Measurements from ENCODE around the gene OR2AG2. TPM values are rescaled to one million over a fixed set of nuclear protein-coding genes. Genes with fewer than 3 reads are reported as not detected.

The OR2AG2 gene
- total RNA-seq, 1 experiment from 2014 or later = 0.37 TPM

GRCh38 chr11:6747097-6747668 is 24.6 kb downstream of the OR2AG2 start:
- intact Hi-C loops (cut with micrococcal nuclease) = no loop called here
- Mint-ChIP-seq H3K4me3 (ENCODE audit: unreplicated experiment) (no peak overlapping the region), H3K36me3 (ENCODE audit: insufficient read depth, unreplicated experiment) (no peaks in the 10 kb centered on the region), H3K27me3 (ENCODE audit: insufficient read depth, unreplicated experiment) (peaks cover 25% of the 10 kb centered on the region), H3K27ac (ENCODE audit: low read depth, unreplicated experiment) (no peak overlapping the region), H3K4me1 (ENCODE audit: insufficient read depth, unreplicated experiment) (no peaks in the 10 kb centered on the region), H3K9me3 (ENCODE audit: unreplicated experiment) (no peaks in the 10 kb centered on the region)
- DNase-seq (ENCODE audit: unreplicated experiment) = no peak
- ChIA-PET CTCF (interaction anchor here (0.7 to 6.5 kb wide), 5 partner anchors 9 to 827 kb away, joined by 3 to 73 read pairs (median 4); no protein-coding TSS in a partner anchor), POLR2A (no interaction called here)
- BruUV-seq (replicated peaks) = no TSS peak
- no peak for TF ChIP-seq CTCF (IDR thresholded peaks at IDR 0.05; ENCODE audit: unreplicated experiment)

- no TSS peak for BruUV-seq (replicated peaks)
- POLR2A ChIA-PET = no interaction called here
- no peak for TF ChIP-seq CTCF (IDR thresholded peaks at IDR 0.05; ENCODE audit: unreplicated experiment)
- DNase-seq (ENCODE audit: unreplicated experiment) = no peak
- H3K4me1 Mint-ChIP-seq (ENCODE audit: insufficient read depth, unreplicated experiment) = no peaks in the 10 kb centered on the region
- no peaks in the 10 kb centered on the region for H3K36me3 Mint-ChIP-seq (ENCODE audit: insufficient read depth, unreplicated experiment)
- no peak overlapping the region for H3K4me3 Mint-ChIP-seq (ENCODE audit: unreplicated experiment)
- intact Hi-C loops (cut with micrococcal nuclease) = no loop called here
- CTCF ChIA-PET = interaction anchor here (1.2 to 6.5 kb wide), 5 partner anchors 9 to 65 kb away, joined by 3 to 73 read pairs (median 5); no protein-coding TSS in a partner anchor
- H3K27ac Mint-ChIP-seq (ENCODE audit: low read depth, unreplicated experiment) = no peak overlapping the region
- H3K27me3 Mint-ChIP-seq (ENCODE audit: insufficient read depth, unreplicated experiment) = peaks cover 29% of the 10 kb centered on the region
- no peaks in the 10 kb centered on the region for H3K9me3 Mint-ChIP-seq (ENCODE audit: unreplicated experiment)
Measured at GRCh38 chr11:6746626-6747025, 25.1 kb downstream of the OR2AG2 start.

- no peaks in the 10 kb centered on the region for H3K9me3 Mint-ChIP-seq (ENCODE audit: unreplicated experiment)
- no TSS peak for BruUV-seq (replicated peaks)
- H3K27me3 Mint-ChIP-seq (ENCODE audit: insufficient read depth, unreplicated experiment) = peaks cover 28% of the 10 kb centered on the region
- H3K4me1 Mint-ChIP-seq (ENCODE audit: insufficient read depth, unreplicated experiment) = no peaks in the 10 kb centered on the region
- TF ChIP-seq CTCF (IDR thresholded peaks at IDR 0.05; ENCODE audit: unreplicated experiment) = no peak
- intact Hi-C loops (cut with micrococcal nuclease) = no loop called here
- no peak overlapping the region for H3K27ac Mint-ChIP-seq (ENCODE audit: low read depth, unreplicated experiment)
- no peak overlapping the region for H3K4me3 Mint-ChIP-seq (ENCODE audit: unreplicated experiment)
- ChIA-PET CTCF (interaction anchor here (0.7 to 6.5 kb wide), 8 partner anchors 9 to 696 kb away, joined by 3 to 73 read pairs (median 4); no protein-coding TSS in a partner anchor), POLR2A (no interaction called here)
- no peak for DNase-seq (ENCODE audit: unreplicated experiment)
- no peaks in the 10 kb centered on the region for H3K36me3 Mint-ChIP-seq (ENCODE audit: insufficient read depth, unreplicated experiment)
Measured at GRCh38 chr11:6746086-6746618, 25.6 kb downstream of the OR2AG2 start.

GRCh38 chr11:6745465-6746015 is 26.2 kb downstream of the OR2AG2 start:
- Mint-ChIP-seq H3K27ac (ENCODE audit: low read depth, unreplicated experiment) (no peak overlapping the region), H3K36me3 (ENCODE audit: insufficient read depth, unreplicated experiment) (no peaks in the 10 kb centered on the region), H3K9me3 (ENCODE audit: unreplicated experiment) (no peaks in the 10 kb centered on the region), H3K4me3 (ENCODE audit: unreplicated experiment) (no peak overlapping the region), H3K27me3 (ENCODE audit: insufficient read depth, unreplicated experiment) (peaks cover 28% of the 10 kb centered on the region), H3K4me1 (ENCODE audit: insufficient read depth, unreplicated experiment) (no peaks in the 10 kb centered on the region)
- DNase-seq (ENCODE audit: unreplicated experiment) = no peak
- intact Hi-C loops (cut with micrococcal nuclease) = no loop called here
- ChIA-PET CTCF (interaction anchor here (0.7 to 6.5 kb wide), 7 partner anchors 8 to 697 kb away, joined by 3 to 73 read pairs (median 4); no protein-coding TSS in a partner anchor), POLR2A (interaction anchor here (0.7 kb wide), 1 partner anchor 1354 kb away, joined by 3 read pairs; no protein-coding TSS in a partner anchor)
- BruUV-seq (replicated peaks) = no TSS peak
- TF ChIP-seq CTCF (IDR thresholded peaks at IDR 0.05; ENCODE audit: unreplicated experiment) = no peak

Measured in MCF 10A (cell line).